Keratinocyte (primary cell): ENCODE measurements around the gene USP4. TPM values are rescaled to one million over a fixed set of nuclear protein-coding genes. Genes with fewer than 3 reads are reported as not detected.
A peak's percentile ranks its signal among the peaks of the same experiment; 100 is the strongest.

Source experiments
- DNase-seq: peaks from one replicate; pipeline ENCODE4 v3.0.0-alpha.2; 2011; ENCODE audit warnings: low read depth, missing footprints, low spot score
- FAIRE-seq: peaks from 2 replicates; lab custom pipeline; 2011; peaks lifted over from hg19 to GRCh38; lab: Jason Lieb, UNC
- H2AFZ ChIP-seq: 2 replicates; pipeline ENCODE4 v1.6.0; 2012; ENCODE audit warnings: low read length, control low read depth, inconsistent platforms; ENCODE audit not compliant: control insufficient read depth
- H3K27ac ChIP-seq: 2 replicates; pipeline ENCODE4 v1.5.1; 2011; ENCODE audit warnings: low read length; ENCODE audit not compliant: control insufficient read depth, insufficient read depth
- H3K27me3 ChIP-seq: 3 replicates; pipeline ENCODE4 v1.6.0; 2011; ENCODE audit warnings: low read length; ENCODE audit not compliant: control insufficient read depth, insufficient read depth; ENCODE audit errors: extremely low read depth
- H3K36me3 ChIP-seq, 2 experiments: 2 replicates in 1 of 2; 3 replicates in 1 of 2; pipeline ENCODE4 v1.5.1; 2011; ENCODE audit warnings: low read length in 2 of 2, mild to moderate bottlenecking in 1 of 2; ENCODE audit not compliant: control insufficient read depth in 2 of 2, insufficient read depth in 2 of 2; ENCODE audit errors: extremely low read depth in 1 of 2
- H3K4me1 ChIP-seq: 3 replicates; pipeline ENCODE4 v1.5.1; 2011; ENCODE audit warnings: low read length; ENCODE audit not compliant: control insufficient read depth, insufficient read depth; ENCODE audit errors: extremely low read depth
- H3K4me2 ChIP-seq: 3 replicates; pipeline ENCODE4 v1.6.0; 2011; ENCODE audit warnings: low read depth, low read length; ENCODE audit not compliant: control insufficient read depth, insufficient read depth; ENCODE audit errors: extremely low read depth
- H3K4me3 ChIP-seq, 3 experiments: fragments of 200-600 bp in 1 of 3; sonication (generic) in 1 of 3; 2 replicates in 2 of 3; 3 replicates in 1 of 3; pipeline ENCODE4 v1.5.1; 2011 to 2016; ENCODE audit warnings: low read length in 3 of 3, mild to moderate bottlenecking in 3 of 3, control low read depth in 2 of 3, inconsistent platforms in 1 of 3, low read depth in 1 of 3, mixed read lengths in 1 of 3, mixed run types in 1 of 3, moderate library complexity in 1 of 3; ENCODE audit not compliant: control insufficient read depth in 2 of 3, insufficient read depth in 2 of 3; ENCODE audit errors: extremely low read depth in 1 of 3
- H3K79me2 ChIP-seq: 2 replicates; pipeline ENCODE4 v1.6.0; 2012; ENCODE audit warnings: low read length; ENCODE audit not compliant: control insufficient read depth, insufficient read depth
- H3K9ac ChIP-seq: 3 replicates; pipeline ENCODE4 v1.6.0; 2011; ENCODE audit warnings: low read length; ENCODE audit not compliant: control insufficient read depth, insufficient read depth; ENCODE audit errors: extremely low read depth
- H3K9me1 ChIP-seq: 3 replicates; pipeline ENCODE4 v1.6.0; 2011; ENCODE audit warnings: low read length; ENCODE audit not compliant: control insufficient read depth, insufficient read depth; ENCODE audit errors: extremely low read depth
- H3K9me3 ChIP-seq: 2 replicates; pipeline ENCODE4 v1.5.1; 2012; ENCODE audit warnings: low read depth, low read length; ENCODE audit not compliant: control insufficient read depth
- H4K20me1 ChIP-seq: 3 replicates; pipeline ENCODE4 v1.6.0; 2011; ENCODE audit warnings: low read length; ENCODE audit not compliant: control insufficient read depth, insufficient read depth; ENCODE audit errors: extremely low read depth
- EZH2 ChIP-seq: IDR thresholded peaks from one replicate; pipeline ENCODE4 v1.6.1; 2012; ENCODE audit warnings: inconsistent platforms, mild to moderate bottlenecking, low read length, moderate library complexity
- dilution Hi-C: fragments of 300-500 bp; cut with MboI; formaldehyde crosslinking; loops from one replicate; pipeline ENCODE4 v1.7.0; 2020; ENCODE audit warnings: low sequenced_read_pairs; ENCODE audit not compliant: extremely low pct_ligation_motif_present
- polyA plus RNA-seq, 5 experiments: library from polyadenylated mRNA; depleted of rRNA in 3 of 5; stranded (reverse) in 3 of 5; stranded (forward) in 1 of 5; unstranded in 1 of 5; fragments of >200 nt; gene quantifications; 1 replicate in 1 of 5; 2 replicates in 3 of 5; 3 replicates in 1 of 5; pipeline versions ENCODE4 v1.2.1 to v1.2.3, GENCODE V29; 2011 to 2012; ENCODE audit warnings: missing spikeins in 2 of 5, low read depth in 1 of 5, low replicate concordance in 1 of 5
- TF ChIP-seq, protein P1 (sequence below), 3 experiments: IDR thresholded peaks in 1 of 3; conservative IDR thresholded peaks in 1 of 3; optimal IDR thresholded peaks in 1 of 3; 2 replicates in 2 of 3; 3 replicates in 1 of 3; pipeline versions ENCODE3 to v1.5.1; 2011; ENCODE audit warnings: low read length in 3 of 3, mild to moderate bottlenecking in 3 of 3, moderate library complexity in 2 of 3, control low read depth in 1 of 3, inconsistent platforms in 1 of 3; ENCODE audit not compliant: insufficient read depth in 2 of 3; ENCODE audit errors: extremely low read depth in 1 of 3

Gene USP4
- polyA plus RNA-seq, 1 donor (not counting 4 experiments of a cell fraction or from before 2014, with no cell fraction given): 47.8 TPM

DNA sequence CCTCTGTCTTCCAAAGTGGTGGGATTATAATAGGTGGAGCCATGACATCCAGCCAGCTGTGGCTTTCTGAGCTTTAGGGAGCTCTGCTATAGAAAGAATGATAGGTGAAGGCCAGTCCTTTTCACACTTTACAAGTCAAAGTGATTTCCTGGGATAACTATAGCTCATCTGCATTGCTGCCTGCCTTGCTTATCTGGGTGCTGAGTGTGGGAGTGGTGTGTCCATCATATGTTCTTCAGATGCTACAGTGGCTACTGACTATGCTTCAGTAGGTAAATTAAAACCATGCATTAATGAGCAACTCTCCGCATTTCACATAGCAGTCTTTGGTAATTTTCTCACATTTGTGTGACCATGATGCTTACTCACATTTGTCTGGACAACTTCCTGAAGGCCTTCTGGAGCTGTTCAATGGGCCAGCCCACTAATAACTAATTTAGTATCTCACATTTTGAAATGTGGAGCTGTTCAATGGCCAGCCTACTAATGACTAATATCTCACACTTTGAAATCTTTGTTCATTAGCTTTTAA lies 48.5 kb upstream of the USP4 start:
- DNase-seq: no peak
- peak overlapping the region; percentile 17 for H3K27ac ChIP-seq
- dilution Hi-C loops: no loop called here
- no peak for TF ChIP-seq EZH2
- TF ChIP-seq, protein P1, sequence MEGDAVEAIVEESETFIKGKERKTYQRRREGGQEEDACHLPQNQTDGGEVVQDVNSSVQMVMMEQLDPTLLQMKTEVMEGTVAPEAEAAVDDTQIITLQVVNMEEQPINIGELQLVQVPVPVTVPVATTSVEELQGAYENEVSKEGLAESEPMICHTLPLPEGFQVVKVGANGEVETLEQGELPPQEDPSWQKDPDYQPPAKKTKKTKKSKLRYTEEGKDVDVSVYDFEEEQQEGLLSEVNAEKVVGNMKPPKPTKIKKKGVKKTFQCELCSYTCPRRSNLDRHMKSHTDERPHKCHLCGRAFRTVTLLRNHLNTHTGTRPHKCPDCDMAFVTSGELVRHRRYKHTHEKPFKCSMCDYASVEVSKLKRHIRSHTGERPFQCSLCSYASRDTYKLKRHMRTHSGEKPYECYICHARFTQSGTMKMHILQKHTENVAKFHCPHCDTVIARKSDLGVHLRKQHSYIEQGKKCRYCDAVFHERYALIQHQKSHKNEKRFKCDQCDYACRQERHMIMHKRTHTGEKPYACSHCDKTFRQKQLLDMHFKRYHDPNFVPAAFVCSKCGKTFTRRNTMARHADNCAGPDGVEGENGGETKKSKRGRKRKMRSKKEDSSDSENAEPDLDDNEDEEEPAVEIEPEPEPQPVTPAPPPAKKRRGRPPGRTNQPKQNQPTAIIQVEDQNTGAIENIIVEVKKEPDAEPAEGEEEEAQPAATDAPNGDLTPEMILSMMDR (optimal IDR thresholded peaks at IDR 0.05 in 1 of 3, IDR thresholded peaks at IDR 0.05 in 1 of 3, conservative IDR thresholded peaks at IDR 0.05 in 1 of 3; ENCODE audit: extremely low read depth in 1 of 3, insufficient read depth in 2 of 3, low read length in 3 of 3): no peak
- peaks cover 32% of the 10 kb centered on the region for H4K20me1 ChIP-seq
- peaks cover 98% of the 10 kb centered on the region for H3K79me2 ChIP-seq
- peaks cover 0 to 3% of the 10 kb centered on the region in 2 experiments for H3K36me3 ChIP-seq
- H3K4me3 ChIP-seq: no peak overlapping the region
- H3K9me3 ChIP-seq: no peaks in the 10 kb centered on the region
- no peak overlapping the region for H3K9ac ChIP-seq
- no peak overlapping the region for H3K4me2 ChIP-seq
- H3K27me3 ChIP-seq: no peaks in the 10 kb centered on the region
- FAIRE-seq: no peak
- no peaks in the 10 kb centered on the region for H3K9me1 ChIP-seq
- H3K4me1 ChIP-seq: peaks cover 4% of the 10 kb centered on the region
- H2AFZ ChIP-seq: no peak overlapping the region

DNA sequence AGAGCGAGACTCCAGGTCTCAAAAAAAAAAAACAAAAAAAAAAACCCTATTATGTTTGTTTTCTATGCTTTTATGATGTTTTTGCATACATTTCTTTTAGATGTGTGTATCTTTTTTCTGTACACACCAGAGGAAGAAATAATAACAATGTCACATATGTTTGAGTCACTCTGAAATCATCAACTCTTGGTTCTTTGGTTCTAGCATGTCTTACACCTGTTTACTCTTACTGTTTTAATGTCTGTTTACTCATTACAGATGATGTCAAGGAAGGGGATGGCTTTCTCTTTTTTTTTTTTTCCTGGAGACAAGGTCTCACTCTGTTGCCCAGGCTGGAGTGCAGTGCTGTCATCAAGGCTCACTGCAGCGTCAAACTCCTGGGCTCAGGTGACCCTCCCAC lies 47.9 kb upstream of the USP4 start:
- FAIRE-seq (no peak), DNase-seq (no peak)
- TF ChIP-seq, protein P1 (optimal IDR thresholded peaks at IDR 0.05 in 1 of 3, IDR thresholded peaks at IDR 0.05 in 1 of 3, conservative IDR thresholded peaks at IDR 0.05 in 1 of 3; ENCODE audit: extremely low read depth in 1 of 3, insufficient read depth in 2 of 3, low read length in 3 of 3): no peak
- TF ChIP-seq EZH2: no peak
- no peaks in the 10 kb centered on the region for H3K27me3 ChIP-seq
- no peak overlapping the region for H3K27ac ChIP-seq
- H4K20me1 ChIP-seq: peaks cover 28% of the 10 kb centered on the region
- H3K4me2 ChIP-seq: no peak overlapping the region
- H3K9ac ChIP-seq: no peak overlapping the region
- no peaks in the 10 kb centered on the region for H3K9me3 ChIP-seq
- no peaks in the 10 kb centered on the region for H3K9me1 ChIP-seq
- H3K4me3 ChIP-seq: no peak overlapping the region
- peaks cover 0 to 3% of the 10 kb centered on the region in 2 experiments for H3K36me3 ChIP-seq
- dilution Hi-C loops: no loop called here
- peaks cover 98% of the 10 kb centered on the region for H3K79me2 ChIP-seq
- H3K4me1 ChIP-seq: peaks cover 4% of the 10 kb centered on the region
- no peak overlapping the region for H2AFZ ChIP-seq
